A673 (cell line): ENCODE results near the gene CYLD. TPM values are rescaled to one million over a fixed set of nuclear protein-coding genes. Genes with fewer than 3 reads are reported as not detected.

Experiments used
- BruUV-seq: library from RNA; stranded (reverse); fragments of 400-500 nt; replicated peaks from 2 replicates; lab custom pipeline; 2021; lab: Mats Ljungman, UMichigan
- CTCF ChIA-PET: fragments of 300-600 bp; sonication (Branson Sonifier 250); formaldehyde crosslinking; loops from one replicate; lab custom pipeline; 2022; ENCODE audit warnings: antibody characterized with exemption; lab: Charles Lee
- POLR2A ChIA-PET: fragments of 300-600 bp; sonication (Branson Sonifier 250); formaldehyde crosslinking; loops from one replicate; lab custom pipeline; 2022; ENCODE audit warnings: antibody characterized with exemption; ENCODE audit not compliant: low non-redundant PET; lab: Charles Lee
- DNase-seq: peaks from one replicate; pipeline ENCODE4 v3.0.0-alpha.2; 2015; ENCODE audit warnings: low spot score
- H3K27ac ChIP-seq: fragments of 200-600 bp; sonication (generic); 2 replicates; pipeline ENCODE4 v1.5.1; 2016; ENCODE audit warnings: mixed run types, low read depth, mild to moderate bottlenecking, mixed read lengths, antibody characterized with exemption, low read length; ENCODE audit not compliant: poor library complexity, severe bottlenecking
- H3K27me3 ChIP-seq: fragments of 200-600 bp; sonication (generic); replicated peaks from 2 replicates; pipeline ENCODE4 v1.6.1; 2017; ENCODE audit warnings: mixed run types, low read depth, mild to moderate bottlenecking, mixed read lengths, antibody characterized with exemption, low read length; ENCODE audit not compliant: insufficient read depth, poor library complexity
- H3K36me3 ChIP-seq: fragments of 200-600 bp; sonication (generic); 2 replicates; pipeline ENCODE4 v1.6.1; 2016; ENCODE audit warnings: mixed run types, mild to moderate bottlenecking, mixed read lengths, antibody characterized with exemption, low read length; ENCODE audit not compliant: insufficient read depth, poor library complexity, severe bottlenecking
- H3K4me1 ChIP-seq: fragments of 200-600 bp; sonication (generic); 2 replicates; pipeline ENCODE4 v1.6.1; 2017; ENCODE audit warnings: mixed run types, mild to moderate bottlenecking, mixed read lengths, antibody characterized with exemption, low read length; ENCODE audit not compliant: insufficient read depth, poor library complexity, severe bottlenecking
- H3K4me3 ChIP-seq: fragments of 200-600 bp; sonication (generic); 2 replicates; pipeline ENCODE4 v1.5.1; 2016; ENCODE audit warnings: low read depth, mixed run types, mild to moderate bottlenecking, mixed read lengths, low read length; ENCODE audit not compliant: poor library complexity, severe bottlenecking
- H3K9me3 ChIP-seq: fragments of 200-600 bp; sonication (generic); 2 replicates; pipeline ENCODE4 v1.6.1; 2016; ENCODE audit warnings: mixed run types, low read depth, mild to moderate bottlenecking, mixed read lengths, antibody characterized with exemption, low read length; ENCODE audit not compliant: poor library complexity, severe bottlenecking
- EZH2 ChIP-seq: fragments of 200-600 bp; sonication (generic); IDR thresholded peaks from 2 replicates; pipeline ENCODE4 v1.6.1; 2017; ENCODE audit warnings: borderline replicate concordance, low read depth, mild to moderate bottlenecking, mixed read lengths, antibody characterized with exemption, low read length; ENCODE audit not compliant: poor library complexity, severe bottlenecking
- intact Hi-C: fragments of 100-400 bp; cut with micrococcal nuclease; formaldehyde crosslinking; loops from one replicate; pipeline ENCODE4 v1.10.0; 2022; ENCODE audit not compliant: unreplicated experiment
- total RNA-seq: library from RNA; stranded (reverse); gene quantifications from 2 replicates; pipeline ENCODE4 v1.2.3, GENCODE V29; 2021
- TF ChIP-seq, protein P1 (sequence below): fragments of 300-800, 200-600 bp; sonication (generic); conservative IDR thresholded peaks from 2 replicates; pipeline ENCODE4 v1.5.1; 2017; ENCODE audit warnings: low read depth, mild to moderate bottlenecking, antibody characterized with exemption, low read length, moderate library complexity, mixed read lengths

The CYLD gene
- total RNA-seq, 1 experiment from 2014 or later: 6.3 TPM

DNA sequence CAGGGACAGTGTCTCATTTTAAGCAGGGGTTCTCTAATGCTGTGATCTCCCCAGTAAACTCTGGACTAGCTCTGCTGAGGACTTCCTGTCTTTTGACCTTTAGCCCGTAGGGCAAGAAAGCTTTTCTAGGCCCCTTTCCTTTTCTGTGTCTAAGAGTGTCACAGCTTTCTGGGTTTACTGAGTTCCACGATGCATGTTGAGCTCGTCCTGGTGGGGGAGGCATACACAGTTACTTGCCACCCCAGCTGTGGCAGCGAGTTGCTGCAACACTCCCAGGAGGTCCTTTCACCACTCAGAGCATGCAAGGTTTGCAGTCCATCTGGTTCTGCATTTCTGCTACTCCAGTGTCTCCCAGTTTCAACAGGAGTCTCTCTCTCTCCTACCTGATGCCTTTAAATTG lies 24.8 kb upstream of the CYLD start:
- POLR2A ChIA-PET: no interaction called here
- no TSS peak for BruUV-seq

GRCh38 chr16:50717494-50717893 lies 24.4 kb upstream of the CYLD start:
- no peak overlapping the region for H3K27ac ChIP-seq
- H3K4me1 ChIP-seq: no peaks in the 10 kb centered on the region
- BruUV-seq: no TSS peak
- intact Hi-C loops: no loop called here
- ChIA-PET CTCF (no interaction called here), POLR2A (no interaction called here)
- no peak overlapping the region for H3K4me3 ChIP-seq
- no peaks in the 10 kb centered on the region for H3K27me3 ChIP-seq
- no peaks in the 10 kb centered on the region for H3K9me3 ChIP-seq
- H3K36me3 ChIP-seq: no peaks in the 10 kb centered on the region
- no peak for DNase-seq
- TF ChIP-seq, protein P1, sequence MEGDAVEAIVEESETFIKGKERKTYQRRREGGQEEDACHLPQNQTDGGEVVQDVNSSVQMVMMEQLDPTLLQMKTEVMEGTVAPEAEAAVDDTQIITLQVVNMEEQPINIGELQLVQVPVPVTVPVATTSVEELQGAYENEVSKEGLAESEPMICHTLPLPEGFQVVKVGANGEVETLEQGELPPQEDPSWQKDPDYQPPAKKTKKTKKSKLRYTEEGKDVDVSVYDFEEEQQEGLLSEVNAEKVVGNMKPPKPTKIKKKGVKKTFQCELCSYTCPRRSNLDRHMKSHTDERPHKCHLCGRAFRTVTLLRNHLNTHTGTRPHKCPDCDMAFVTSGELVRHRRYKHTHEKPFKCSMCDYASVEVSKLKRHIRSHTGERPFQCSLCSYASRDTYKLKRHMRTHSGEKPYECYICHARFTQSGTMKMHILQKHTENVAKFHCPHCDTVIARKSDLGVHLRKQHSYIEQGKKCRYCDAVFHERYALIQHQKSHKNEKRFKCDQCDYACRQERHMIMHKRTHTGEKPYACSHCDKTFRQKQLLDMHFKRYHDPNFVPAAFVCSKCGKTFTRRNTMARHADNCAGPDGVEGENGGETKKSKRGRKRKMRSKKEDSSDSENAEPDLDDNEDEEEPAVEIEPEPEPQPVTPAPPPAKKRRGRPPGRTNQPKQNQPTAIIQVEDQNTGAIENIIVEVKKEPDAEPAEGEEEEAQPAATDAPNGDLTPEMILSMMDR: no peak
- TF ChIP-seq EZH2: no peak

More for the DNA sequence above, 24.8 kb upstream of the CYLD start:
- Histone ChIP-seq H3K9me3 (no peaks in the 10 kb centered on the region), H3K27me3 (no peaks in the 10 kb centered on the region), H3K36me3 (no peaks in the 10 kb centered on the region), H3K4me3 (no peak overlapping the region), H3K27ac (no peak overlapping the region), H3K4me1 (no peaks in the 10 kb centered on the region)
- TF ChIP-seq EZH2: no peak
- TF ChIP-seq, protein P1: no peak
- CTCF ChIA-PET: no interaction called here
- no peak for DNase-seq
- intact Hi-C loops: no loop called here

GRCh38 chr16:50718061-50718760 lies 23.7 kb upstream of the CYLD start:
- Histone ChIP-seq H3K4me1 (no peaks in the 10 kb centered on the region), H3K27me3 (no peaks in the 10 kb centered on the region), H3K4me3 (no peak overlapping the region), H3K27ac (no peak overlapping the region), H3K36me3 (no peaks in the 10 kb centered on the region), H3K9me3 (no peaks in the 10 kb centered on the region)
- DNase-seq: no peak
- ChIA-PET POLR2A (no interaction called here), CTCF (no interaction called here)
- intact Hi-C loops: no loop called here
- no peak for TF ChIP-seq EZH2
- TF ChIP-seq, protein P1: no peak
- BruUV-seq: no TSS peak
